Skin of body (tissue), 2 donors: ENCODE results near the gene KCTD6. TPM values are rescaled to one million over a fixed set of nuclear protein-coding genes. Genes with fewer than 3 reads are reported as not detected.

Experiments used
- DNase-seq: peaks from one replicate; lab custom pipeline; 2025; lab: John Stamatoyannopoulos, UW
- total RNA-seq: library from RNA; depleted of rRNA; stranded (reverse); fragments of >200 nt; gene quantifications from one replicate; pipeline ENCODE4 v1.2.3, GENCODE V29; 2014

Gene KCTD6
- total RNA-seq, 1 donor from 2014 or later: 13.8 TPM

DNA sequence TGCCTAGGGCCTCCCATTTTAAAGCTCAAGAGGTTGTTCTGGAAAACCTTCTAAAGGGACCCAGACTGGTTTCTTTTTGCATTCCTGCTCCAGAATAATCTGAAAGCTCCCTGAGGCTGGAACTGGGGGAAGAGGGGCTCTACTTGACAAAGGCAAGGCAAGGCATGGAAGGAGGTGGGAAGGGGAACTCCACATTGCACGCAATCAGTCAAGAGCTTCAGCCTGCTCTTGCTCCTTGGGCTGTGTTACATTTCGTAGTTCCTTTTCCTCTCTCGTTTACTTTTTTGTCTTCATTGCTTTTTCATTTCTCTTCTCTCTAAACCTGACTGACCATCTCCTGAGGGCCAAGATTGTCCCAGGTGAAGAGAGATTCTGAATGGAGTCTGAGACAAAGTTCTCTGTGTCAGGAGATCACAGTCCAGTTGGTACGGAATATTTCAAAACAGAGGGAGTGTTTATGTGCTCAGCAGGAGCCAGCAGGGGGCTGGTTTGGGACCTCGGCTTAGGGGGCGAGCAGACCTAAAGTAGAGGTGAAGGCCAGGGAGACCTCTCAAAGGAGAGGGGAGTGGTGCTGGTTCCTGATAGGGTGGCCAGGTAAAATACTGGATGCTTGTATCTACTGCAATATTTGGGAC, 6.0 kb upstream of the KCTD6 start:
- DNase-seq: no peak

DNA sequence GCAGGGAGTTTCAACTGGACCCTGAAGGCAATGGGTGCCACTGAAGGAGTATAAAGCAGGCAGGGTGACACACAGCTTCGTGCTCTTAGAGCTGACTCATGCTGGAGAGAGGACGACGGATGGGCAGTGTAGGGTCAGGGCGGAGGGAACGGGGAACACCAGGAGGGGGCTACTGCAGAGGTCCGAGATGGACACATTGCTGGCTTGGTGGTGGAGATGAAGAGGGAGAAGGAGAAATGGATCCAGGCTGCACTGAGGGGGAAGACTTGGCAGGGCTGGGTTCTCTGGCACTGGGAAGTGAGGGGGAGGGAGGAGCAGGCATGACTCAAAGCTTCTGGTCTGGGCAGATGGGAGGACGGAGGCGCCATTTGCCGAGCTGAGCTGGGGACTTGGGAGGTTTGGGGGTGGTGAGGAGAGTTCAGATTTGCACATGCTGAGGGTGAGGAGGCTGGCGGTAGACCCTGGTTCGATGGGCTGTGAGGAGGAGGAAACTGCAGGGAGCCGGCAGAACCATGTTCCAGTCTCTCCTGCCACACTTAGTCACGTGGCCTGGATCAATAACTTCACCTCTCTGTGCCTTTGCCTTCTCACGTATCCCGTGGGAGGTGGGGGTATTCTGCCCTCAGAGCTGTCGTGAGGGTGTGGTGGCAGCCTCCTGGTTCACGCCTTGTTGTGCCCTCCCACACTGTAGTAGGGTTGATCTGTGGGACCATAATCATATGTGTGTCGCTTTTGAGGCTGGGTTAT, 4.6 kb upstream of the KCTD6 start:
- DNase-seq: no peak

DNA sequence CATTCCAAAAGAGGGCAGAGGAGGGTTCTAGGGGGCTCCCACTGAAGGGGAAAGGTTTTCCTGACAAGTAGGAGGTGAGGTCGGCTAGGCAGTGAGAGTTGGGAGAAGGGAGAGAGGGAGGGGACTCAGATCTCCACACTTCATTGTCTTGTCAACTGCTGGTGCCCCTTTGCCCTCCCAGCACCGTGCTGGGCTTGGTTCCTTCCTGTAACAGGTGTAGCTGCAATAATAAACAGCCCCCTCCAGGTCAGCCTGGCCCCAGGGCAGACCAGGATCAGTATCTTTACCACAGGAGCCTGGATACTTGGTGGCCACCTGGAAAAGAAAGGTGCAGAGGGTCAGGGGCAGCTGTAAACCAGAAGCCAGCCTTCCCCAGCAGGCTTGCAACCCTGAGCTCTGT, 2.9 kb upstream of the KCTD6 start:
- no peak for DNase-seq

DNA sequence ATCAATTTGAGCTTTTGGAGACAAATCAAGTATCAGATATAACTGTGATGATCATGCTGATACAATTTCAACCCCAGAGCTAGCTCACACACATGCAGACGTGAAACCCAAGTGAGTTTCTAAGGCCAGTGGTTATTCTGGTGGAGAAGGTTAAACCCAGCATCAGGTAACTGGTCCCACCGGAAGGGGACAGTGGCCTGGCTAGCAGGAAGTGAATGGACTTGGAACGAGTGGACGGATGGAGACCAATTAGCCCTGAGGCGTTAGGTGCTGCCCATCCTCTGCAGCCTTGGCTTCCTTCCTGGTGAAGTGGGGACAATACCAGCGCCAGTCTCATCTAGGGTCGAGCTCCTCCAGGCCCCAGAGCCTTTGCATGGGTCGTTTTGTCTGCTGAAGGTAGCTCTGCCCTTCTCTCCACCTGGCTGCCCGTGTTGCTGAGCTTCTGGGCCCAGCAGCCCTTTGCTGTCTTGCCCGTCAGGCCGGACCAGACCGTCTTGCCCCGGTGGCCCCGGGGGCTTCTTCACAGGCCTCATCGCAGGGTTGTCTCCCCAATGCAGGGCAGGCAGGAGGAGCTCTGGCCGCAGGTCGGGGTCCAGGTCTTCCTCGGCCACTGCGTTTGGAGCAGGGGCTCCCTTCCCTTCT, 915 bp upstream of the KCTD6 start:
- no peak for DNase-seq

DNA sequence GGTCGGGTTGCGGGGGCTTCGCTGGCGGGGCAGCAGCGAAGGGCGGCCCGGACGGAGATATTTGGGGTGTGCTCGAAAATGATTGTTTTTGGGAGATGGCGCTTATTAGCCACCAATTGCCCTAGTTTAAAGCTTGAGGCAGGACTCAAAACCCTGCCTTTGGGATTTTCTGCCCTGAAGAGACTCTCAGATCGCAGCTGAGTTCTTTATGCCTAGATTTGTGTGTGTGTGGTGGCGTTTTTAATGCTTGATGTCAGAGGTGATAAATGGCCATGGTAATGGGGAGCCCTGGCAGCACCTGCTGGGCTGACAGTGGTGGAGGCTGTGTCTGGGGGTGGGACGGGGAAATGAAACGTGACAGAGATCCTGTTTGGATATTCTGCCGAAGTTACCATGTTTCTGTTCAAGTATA, 604 bp downstream of the KCTD6 start:
- no peak for DNase-seq

DNA sequence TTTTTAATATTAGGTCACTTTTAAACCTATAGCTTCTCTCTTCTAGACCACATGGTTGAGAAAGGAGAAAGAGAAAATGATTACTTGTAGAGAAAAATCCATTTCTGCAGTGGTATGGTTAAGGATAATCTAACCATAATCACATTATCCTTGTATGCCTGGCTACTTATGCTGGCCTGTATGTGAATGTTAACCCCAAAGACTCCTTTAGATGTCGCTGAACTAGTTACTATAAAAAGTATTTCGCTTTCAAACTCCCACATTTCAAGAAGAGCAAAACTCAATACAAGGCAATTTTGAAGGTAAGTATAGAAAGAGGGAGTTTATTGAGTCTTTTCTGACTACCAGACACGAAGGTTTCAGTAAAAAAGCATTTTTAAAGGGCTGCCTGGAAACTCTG, 2.2 kb downstream of the KCTD6 start:
- no peak for DNase-seq

DNA sequence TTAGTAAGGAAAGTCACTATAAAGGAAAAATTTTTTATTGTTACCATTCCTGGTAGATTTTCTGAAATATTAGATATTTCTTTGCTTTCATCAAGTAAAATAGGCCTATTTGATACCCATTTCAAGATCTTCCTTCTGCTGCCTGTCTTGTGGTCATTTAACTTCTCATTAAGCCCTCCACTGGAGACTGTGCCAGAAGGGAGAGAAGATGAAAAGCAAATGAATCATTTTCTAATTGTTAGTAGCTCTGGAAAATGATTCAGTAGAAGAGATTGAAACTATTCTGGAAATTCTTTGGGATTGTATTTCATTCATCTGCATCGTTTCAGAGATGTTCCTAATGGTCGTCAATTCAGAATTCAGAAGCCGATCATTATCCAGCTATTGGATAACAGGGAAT, 3.2 kb downstream of the KCTD6 start:
- no peak for DNase-seq

DNA sequence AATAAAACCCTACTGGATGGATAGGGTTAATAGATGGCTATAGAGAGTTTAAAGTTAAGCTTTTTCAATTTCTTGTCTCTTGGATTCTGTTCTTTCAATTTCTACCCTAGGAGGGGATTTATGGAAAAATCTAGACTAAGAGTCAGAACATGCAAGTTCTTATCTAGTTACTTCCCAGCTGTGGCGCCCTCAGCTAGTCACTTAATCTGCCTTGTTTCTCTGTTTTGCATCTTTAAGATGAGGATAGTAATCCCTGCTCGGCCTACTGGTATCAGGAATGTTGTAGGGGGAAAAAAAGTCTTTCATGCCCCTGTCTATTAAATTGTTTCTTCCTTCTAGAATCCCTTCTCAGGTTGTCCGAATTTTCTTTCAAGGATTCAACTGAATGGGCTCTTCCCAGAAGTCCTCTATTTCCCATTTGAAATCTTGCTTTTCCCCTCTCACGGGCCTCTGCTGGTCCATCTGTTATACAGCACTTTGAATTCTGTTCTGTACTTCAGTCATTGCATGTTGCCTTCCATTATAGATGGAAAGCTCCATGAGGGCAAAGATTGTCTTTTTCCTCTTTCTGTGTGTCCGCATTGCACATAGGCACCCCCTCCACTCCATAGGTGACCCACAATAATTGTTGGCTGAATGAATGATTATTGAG, 4.4 kb downstream of the KCTD6 start:
- no peak for DNase-seq

DNA sequence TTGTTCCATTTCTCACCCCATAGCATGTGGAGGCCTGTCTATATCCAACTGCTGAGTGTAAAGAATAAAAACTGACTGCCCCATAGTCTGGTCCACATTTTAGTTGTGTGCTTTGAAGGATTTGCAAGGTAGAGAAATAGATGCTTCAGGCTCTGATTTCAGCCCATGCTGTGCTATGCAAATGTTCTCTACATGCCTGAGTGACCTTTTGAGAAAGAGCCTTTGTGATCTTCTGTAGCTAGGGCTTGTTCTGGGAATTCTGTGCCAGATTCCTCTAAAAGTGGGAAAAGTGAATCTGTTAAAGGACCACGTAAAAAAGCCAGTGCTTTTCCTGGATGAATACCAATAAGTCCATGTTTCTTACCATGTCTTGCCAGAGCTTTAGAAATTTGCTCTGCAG, 5.2 kb downstream of the KCTD6 start:
- DNase-seq: no peak

DNA sequence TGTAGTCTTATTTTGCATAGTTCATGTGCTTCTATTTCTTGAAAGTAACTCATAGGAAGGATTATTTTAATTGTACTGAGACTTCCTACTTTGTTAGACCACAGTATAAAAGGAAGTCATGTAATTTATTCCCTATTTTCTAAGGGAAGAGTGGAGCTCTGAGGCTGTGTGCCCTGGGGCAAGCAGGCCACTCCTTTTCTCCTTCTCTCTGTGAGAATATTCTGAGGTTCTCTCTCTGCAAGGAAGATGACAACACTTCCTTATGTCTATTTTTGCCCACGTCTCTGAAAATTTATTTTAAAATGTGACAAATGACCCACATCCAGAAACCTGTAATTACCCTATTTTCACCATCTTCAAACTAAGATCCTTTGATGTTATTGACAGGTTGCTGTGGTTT, 11.0 kb downstream of the KCTD6 start:
- DNase-seq: no peak

DNA sequence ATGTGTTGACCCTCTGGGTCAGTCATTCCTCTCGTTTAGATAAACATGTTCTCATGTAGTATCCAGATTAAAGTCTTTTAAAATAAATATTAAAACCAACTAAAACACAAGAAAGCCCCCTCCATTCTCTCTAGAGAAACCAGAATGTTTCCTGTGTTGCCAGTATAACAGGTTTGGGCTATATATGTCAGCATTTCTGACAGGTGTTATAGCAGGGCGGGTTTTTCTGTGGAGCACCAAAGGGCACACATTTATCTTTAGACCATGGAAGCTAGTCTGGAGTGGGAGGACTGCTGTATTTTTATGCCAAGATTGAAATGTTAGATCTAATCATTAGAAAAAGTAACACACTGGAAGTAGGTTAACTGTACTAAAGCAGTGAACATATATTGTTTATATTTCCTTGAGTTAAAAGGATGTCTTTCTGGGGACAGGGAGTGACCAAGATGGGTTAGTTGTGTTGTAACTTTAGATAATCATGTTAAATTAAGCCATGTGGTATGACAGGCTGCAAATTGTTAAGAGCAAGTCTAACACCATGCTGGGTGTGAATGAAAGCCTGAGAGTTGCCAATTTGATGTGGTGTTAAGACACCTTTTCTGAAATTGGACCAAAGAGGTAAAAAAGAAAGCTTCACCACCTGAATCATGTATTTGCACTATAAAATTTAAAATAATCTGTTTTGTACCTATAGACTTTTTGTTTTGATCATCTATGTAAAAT, 15.6 kb downstream of the KCTD6 start:
- DNase-seq: no peak

DNA sequence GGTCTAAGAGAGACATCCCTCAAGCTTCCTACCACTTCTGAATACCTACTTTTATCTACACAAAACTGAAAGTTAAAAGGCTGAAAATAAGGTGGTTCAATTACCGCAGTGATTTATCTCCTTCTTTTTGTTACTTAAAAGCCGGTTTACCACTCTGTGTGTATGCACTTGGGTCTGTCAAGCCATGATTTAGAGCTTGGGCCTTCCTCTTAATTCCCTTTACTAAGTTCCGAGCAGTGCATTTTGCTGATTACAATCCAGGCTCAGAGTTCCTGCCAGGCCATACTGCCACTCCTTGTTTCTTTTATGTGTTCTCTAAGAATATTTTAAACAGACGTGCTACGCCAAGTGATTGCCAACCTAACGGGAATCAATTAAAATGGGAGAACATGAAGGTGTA, 16.5 kb downstream of the KCTD6 start:
- DNase-seq: no peak

DNA sequence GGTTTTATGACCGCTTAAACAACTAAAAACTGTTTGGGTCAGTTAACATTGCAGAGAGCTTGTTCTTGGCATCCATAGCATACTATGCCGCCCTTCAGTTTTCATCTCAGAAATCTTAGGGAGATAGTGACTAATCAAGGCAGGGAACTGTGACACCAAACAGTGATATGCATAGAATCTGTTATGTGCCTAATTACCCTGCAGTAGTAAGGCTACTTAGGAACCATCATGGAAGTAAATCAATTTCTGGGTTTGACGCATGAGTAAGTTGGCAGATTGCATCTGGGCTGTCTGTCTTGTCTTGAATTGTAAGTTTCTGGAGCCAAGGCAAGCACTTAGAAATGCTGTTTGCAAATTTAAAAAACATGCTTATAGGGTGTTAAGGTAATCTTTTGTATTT, 22.5 kb downstream of the KCTD6 start:
- no peak for DNase-seq

DNA sequence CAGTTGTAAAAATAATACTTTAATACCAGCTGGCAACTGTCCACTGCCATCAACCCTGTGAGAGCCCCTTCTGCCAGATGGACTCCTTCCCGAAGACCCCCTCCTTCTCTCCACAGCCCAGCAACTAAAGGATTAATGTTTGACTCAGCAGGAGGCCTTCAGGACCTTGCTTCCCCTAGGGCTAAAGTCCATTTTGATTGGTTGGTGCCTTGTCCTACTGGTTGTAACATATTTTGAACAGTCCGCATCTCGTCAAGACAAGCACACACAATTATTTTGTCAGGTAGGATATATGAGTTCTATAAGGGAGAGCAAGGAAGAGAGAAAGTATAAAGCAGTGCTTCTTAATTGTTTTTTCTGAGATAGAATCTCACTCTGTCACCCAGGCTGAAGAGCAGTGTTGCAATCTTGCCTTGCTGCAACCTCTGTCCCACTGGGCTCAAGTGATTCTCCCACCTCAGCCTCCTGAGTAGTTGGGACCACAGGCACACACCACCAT, 26.4 kb downstream of the KCTD6 start:
- no peak for DNase-seq

DNA sequence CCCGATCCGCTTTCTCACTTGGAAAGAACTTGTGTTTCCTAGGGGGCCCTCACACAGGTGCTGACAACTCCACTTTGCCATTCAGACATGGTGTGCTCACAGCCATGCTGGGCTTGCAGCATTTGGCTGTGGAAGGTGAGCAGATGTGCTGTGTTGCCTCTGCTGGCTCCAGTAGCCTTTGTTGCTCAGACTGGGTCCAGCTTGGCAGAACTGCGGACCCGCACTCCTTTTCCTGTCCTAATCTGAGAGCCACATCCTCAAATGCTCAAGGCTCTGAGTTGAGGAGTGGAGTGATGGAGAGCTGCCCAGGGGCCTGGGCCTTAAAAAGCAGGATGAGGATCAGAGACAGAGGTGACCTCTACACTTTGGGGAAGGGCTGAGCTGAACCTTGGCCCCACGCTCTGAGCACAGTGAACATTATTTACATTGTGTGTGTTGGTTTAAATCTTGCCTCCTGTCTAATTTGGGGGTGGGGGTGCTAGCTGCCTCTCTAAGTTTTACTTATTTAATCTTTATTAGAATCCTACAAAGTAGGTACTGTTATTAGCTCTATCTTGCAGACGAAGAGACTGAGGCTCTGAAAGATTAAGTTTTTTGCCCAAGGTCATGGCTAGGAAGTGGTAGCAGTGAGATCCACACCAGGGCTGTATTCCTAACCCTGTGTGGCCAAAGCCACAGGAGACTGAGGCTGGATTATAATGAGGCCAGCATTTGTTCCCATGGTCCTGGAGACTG, 27.9 kb downstream of the KCTD6 start:
- no peak for DNase-seq

DNA sequence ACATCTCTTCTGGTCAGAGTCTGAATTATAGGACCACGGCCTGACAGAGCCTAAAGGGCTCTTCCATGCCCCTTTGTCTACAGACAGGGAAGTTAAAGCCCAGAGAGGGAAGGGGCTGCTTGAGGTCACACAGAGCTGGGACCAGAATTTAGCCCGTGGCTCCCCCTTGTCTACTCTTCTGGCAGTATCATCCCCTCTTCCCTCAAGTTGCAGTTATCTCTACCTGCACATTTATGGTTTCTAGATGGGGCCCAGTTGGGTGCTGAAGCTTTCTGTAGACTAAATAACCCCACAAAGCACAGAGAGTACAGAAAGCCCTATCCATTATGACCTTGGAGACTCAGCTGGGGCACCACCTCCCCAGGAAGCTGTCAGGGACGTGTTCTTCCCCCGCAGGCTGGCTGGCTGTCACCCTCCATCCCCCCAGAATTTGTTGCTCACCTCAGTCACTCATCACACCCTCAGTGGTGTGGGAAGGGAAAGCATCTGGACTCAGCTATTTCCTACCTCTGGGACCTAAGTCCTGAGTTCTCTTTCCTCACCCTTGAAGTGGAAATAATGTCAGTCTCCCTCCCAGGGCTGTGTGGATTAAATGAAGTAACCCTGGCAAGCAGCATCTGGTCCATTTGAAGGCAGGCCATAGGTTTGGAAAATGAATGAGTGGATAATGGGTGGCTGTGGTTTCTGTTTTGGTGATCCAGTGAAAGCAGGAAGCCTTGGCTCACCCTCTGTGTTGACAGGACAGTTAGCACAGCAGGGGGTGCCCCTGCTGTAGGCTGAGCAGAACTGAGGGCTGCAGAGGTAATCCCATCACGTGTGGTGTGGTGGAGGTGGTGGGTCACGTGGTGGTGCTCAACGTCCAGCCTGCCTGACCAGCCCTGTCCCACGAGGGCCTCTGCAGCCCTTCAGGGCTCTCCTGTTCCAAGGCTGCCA, 28.8 kb downstream of the KCTD6 start:
- DNase-seq: no peak

DNA sequence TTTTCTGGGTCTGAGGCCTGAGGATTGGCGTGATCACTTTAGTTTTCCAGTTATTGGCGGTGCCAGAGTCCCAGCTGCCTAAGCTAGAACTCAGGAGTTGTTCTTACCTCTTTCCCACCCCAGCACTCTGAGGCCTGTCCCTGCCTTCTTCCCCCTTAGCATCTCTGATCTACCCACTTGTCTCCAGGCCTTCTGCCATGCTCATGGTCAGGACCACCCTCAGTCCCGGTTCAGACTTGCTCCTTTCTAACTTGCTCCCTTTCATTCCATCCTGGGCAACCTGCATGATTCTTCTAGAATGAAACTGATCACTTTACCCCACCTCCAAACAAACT, 29.4 kb downstream of the KCTD6 start:
- no peak for DNase-seq

DNA sequence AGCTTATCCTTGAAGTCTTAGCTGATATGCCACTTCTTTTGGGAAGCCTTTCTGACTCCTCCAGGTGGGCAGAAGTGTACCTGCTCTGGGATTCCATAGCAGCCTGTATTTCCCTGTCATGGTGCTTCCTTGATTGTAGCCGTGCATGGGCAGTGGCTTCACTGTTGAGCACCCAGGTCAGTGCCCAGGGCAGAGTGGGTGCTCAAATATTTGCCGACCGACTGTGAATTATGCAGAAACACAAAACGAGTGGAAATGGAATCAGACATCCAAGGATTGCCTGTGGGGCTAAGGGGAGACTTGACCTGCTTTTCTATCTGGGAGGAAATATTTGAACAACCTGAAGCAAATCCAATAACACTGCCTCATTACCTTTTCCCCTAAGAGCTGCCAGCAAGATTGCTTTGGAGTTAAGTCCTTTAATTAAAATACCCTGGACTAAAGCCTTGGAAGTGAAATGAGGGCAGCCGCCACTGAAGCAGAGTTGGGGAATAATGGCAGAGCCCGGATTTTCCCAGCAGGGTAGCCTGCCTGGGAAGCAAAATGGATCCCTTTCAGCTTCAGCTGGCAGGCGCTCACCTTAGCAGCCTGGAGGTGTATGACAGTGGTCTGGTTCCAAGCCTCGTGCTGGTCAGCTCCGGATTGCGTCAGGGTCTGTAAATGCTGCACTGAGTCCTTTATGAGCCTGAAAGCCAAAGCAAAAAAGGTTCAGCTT, 30.2 kb downstream of the KCTD6 start:
- no peak for DNase-seq

DNA sequence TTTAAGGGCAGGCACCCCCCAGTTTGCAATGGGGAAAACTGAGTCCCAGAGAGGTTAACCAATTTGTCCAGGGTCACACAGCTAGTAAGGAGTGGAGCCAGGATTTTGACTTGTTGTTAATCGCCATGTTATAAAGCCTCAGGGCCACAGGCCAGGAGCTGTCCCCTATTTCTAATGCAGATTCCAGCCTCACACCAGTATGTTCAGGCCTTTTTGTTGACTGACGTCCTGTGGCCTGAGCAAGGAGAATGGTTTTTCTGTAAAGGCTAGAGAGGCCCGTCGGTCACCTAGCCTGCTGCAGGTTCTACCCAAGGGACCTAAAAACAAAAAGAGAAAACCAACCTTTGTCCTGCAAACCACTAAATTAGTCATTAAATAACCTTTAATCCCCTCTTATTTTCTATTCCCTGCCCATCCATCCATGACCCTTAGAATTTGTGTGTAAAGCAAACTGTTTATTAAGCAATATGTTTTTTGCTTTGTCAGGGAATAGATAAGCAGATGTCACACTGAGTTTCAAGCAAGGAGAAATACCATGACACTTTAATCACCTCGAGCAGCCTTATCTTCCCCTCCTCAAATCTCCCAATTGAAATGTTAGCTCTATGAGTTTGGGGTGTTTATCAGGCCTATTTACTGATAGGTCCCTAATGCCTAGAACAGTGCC, 31.0 kb downstream of the KCTD6 start:
- no peak for DNase-seq
